ENCODE measurements around the gene FRY.

FRY gene

GRCh38 chr13:32168131-32168530 lies 136.6 kb downstream of the FRY start:
- TF ChIP-seq CTCF (IDR thresholded peaks at IDR 0.05) = no peak
- Histone ChIP-seq H3K27ac (peak overlapping the region; percentile 4 to 30), H3K4me3 (no peak overlapping the region)
- no peak for DNase-seq (ENCODE audit: low spot score)

DNA sequence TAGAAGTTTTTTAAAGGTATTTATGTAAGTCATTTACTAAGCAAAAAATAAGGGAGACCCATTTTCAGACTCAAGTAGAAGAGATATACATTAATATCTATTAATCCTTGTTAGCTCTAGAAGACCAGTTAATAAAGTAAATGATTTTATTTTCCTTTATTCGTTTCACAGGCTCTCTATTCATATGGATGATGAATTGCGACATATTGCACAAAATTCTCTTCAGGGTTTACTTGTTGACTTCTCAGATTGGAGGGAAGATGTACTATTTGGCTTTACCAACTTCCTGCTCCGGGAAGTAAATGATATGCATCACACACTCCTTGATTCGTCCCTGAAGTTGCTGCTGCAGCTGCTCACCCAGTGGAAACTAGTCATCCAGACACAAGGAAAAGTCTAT lies 139.3 kb downstream of the FRY start:
- no peak for TF ChIP-seq CTCF (IDR thresholded peaks at IDR 0.05)
- Histone ChIP-seq H3K27ac (no peak overlapping the region), H3K4me3 (no peak overlapping the region)
- no peak for DNase-seq (ENCODE audit: low spot score)

GRCh38 chr13:32173881-32174280 lies 142.3 kb downstream of the FRY start:
- TF ChIP-seq CTCF (IDR thresholded peaks at IDR 0.05) = no peak
- DNase-seq (ENCODE audit: low spot score) = no peak

GRCh38 chr13:32174366-32174765 lies 142.8 kb downstream of the FRY start:
- no peak for TF ChIP-seq CTCF (IDR thresholded peaks at IDR 0.05)
- H3K4me3 ChIP-seq = no peak overlapping the region
- no peak overlapping the region for H3K27ac ChIP-seq
- no peak for DNase-seq (ENCODE audit: low spot score)

More at GRCh38 chr13:32173881-32174280, 142.3 kb downstream of the FRY start:
- H3K27ac ChIP-seq = no peak overlapping the region
- no peak overlapping the region for H3K4me3 ChIP-seq

DNA sequence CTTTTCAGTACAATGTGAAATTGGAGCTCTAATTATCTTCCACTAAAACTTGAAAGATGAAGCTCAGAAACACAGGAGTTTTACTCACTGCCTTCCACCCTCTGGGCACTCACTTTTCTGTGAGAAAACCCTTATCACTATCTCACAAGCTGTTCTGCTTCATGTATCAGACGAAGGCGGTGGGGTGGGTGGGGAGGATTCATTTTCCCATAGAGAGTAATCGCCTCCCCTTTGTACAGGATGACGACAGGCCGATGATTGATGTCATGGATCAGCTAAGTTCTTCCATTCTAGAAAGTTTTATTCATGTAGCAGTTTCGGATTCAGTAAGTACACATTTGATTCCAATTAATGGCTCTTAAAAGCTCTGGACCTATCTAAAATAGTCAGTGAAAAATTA lies 143.7 kb downstream of the FRY start:
- H3K4me3 ChIP-seq = no peak overlapping the region
- H3K27ac ChIP-seq = peak overlapping the region in 1 of 2 donors; percentile 19
- no peak for TF ChIP-seq CTCF (IDR thresholded peaks at IDR 0.05)
- no peak for DNase-seq (ENCODE audit: low spot score)

GRCh38 chr13:32175943-32176342 lies 144.4 kb downstream of the FRY start:
- Histone ChIP-seq H3K4me3 (no peak overlapping the region), H3K27ac (no peak overlapping the region)
- no peak for TF ChIP-seq CTCF (IDR thresholded peaks at IDR 0.05)
- no peak for DNase-seq (ENCODE audit: low spot score)

- no peak for DNase-seq (ENCODE audit: low spot score)
- no peak for TF ChIP-seq CTCF (IDR thresholded peaks at IDR 0.05)
- Histone ChIP-seq H3K27ac (no peak overlapping the region), H3K4me3 (no peak overlapping the region)
Measured at GRCh38 chr13:32176696-32177095, 145.1 kb downstream of the FRY start.
